ENCODE data around the gene TRIP13. TPM values are rescaled to one million over a fixed set of nuclear protein-coding genes. Genes with fewer than 3 reads are reported as not detected.
A peak's percentile ranks its signal among the peaks of the same experiment; 100 is the strongest.

The TRIP13 gene
- polyA plus RNA-seq, 3 donors = 0.24 to 1.2 TPM; not detected in 1

GRCh38 chr5:907366-907910 lies 14.8 kb downstream of the TRIP13 start:
- no peak for DNase-seq
- H3K4me1 Mint-ChIP-seq = no peaks in the 10 kb centered on the region
- intact Hi-C loops (cut with micrococcal nuclease) = loop anchor here (5.0 to 10.0 kb wide), 3 partner anchors 35 to 463 kb away; partner anchors contain the start of gene EXOC3 (in 1 of the 2)

GRCh38 chr5:908172-908571 lies 15.5 kb downstream of the TRIP13 start:
- Histone ChIP-seq H3K36me3 (replicated peaks in 1 of 2; ENCODE audit: control insufficient read depth in 1 of 2, insufficient read depth in 2 of 2, low read length in 2 of 2) (peaks cover 13 to 41% of the 10 kb centered on the region in 2 donors), H3K9ac (ENCODE audit: insufficient read depth, low read length, poor library complexity, severe bottlenecking) (no peak overlapping the region), H4K20me1 (ENCODE audit: insufficient read depth, low read length) (no peaks in the 10 kb centered on the region), H3K79me2 (ENCODE audit: insufficient read depth, low read length) (no peaks in the 10 kb centered on the region), H3K27ac (ENCODE audit: low read depth in 1 of 2, low read length in 2 of 2) (no peak overlapping the region), H2AFZ (ENCODE audit: insufficient read depth, low read depth, low read length, poor library complexity, severe bottlenecking) (no peak overlapping the region), H3K4me2 (replicated peaks; ENCODE audit: extremely low read depth, low read length, poor library complexity, severe bottlenecking) (no peak overlapping the region), H3K4me3 (replicated peaks in 1 of 3; ENCODE audit: low read depth in 2 of 3, low read length in 3 of 3) (no peak overlapping the region), H3K27me3 (ENCODE audit: control insufficient read depth in 2 of 2, insufficient read depth in 2 of 2, low read length in 2 of 2) (no peaks in the 10 kb centered on the region), H3K4me1 (ENCODE audit: control insufficient read depth in 1 of 2, insufficient read depth in 2 of 2, low read length in 2 of 2) (no peaks in the 10 kb centered on the region), H3K9me3 (replicated peaks in 1 of 2; ENCODE audit: control insufficient read depth in 1 of 2, insufficient read depth in 1 of 2, low read length in 2 of 2) (no peaks in the 10 kb centered on the region)
- H3K4me3 Mint-ChIP-seq = no peak overlapping the region
- no peaks in the 10 kb centered on the region for H3K9me3 Mint-ChIP-seq
- intact Hi-C loops (cut with micrococcal nuclease) = loop anchor here (5.0 to 10.0 kb wide), 3 partner anchors 36 to 463 kb away; partner anchors contain the start of gene EXOC3 (in 1 of the 2)
- H3K4me1 Mint-ChIP-seq = no peaks in the 10 kb centered on the region
- peaks cover 0 to 2% (median 0%) of the 10 kb centered on the region in 3 donors for H3K27me3 Mint-ChIP-seq (ENCODE audit: low read depth in 3 of 3)
- H3K36me3 Mint-ChIP-seq = peaks cover 38 to 74% of the 10 kb centered on the region in 2 donors
- TF ChIP-seq CTCF (IDR thresholded peaks at IDR 0.05) = no peak
- 98% methylated on average over 7 of the region's 16 CpGs for WGBS (ENCODE audit: insufficient coverage)
- H3K27ac Mint-ChIP-seq = peak overlapping the region in 2 of 7 donors; percentile 45 to 63
- DNase-seq = no peak

More at GRCh38 chr5:907366-907910, 14.8 kb downstream of the TRIP13 start:
- no peaks in the 10 kb centered on the region for H3K27me3 ChIP-seq (ENCODE audit: control insufficient read depth in 2 of 2, insufficient read depth in 2 of 2, low read length in 2 of 2)
- no peak overlapping the region for H3K9ac ChIP-seq (ENCODE audit: insufficient read depth, low read length, poor library complexity, severe bottlenecking)
- Mint-ChIP-seq H3K27ac (peak overlapping the region in 1 of 7 donors; percentile 1), H3K36me3 (peaks cover 35 to 70% of the 10 kb centered on the region in 2 donors), H3K9me3 (no peaks in the 10 kb centered on the region), H3K27me3 (ENCODE audit: low read depth in 3 of 3) (peaks cover 0 to 2% (median 0%) of the 10 kb centered on the region in 3 donors), H3K4me3 (no peak overlapping the region)
- no peak overlapping the region for H2AFZ ChIP-seq (ENCODE audit: insufficient read depth, low read depth, low read length, poor library complexity, severe bottlenecking)
- no peak overlapping the region for H3K4me2 ChIP-seq (replicated peaks; ENCODE audit: extremely low read depth, low read length, poor library complexity, severe bottlenecking)
- no peak overlapping the region for H3K4me3 ChIP-seq (replicated peaks in 1 of 3; ENCODE audit: low read depth in 2 of 3, low read length in 3 of 3)
- H3K79me2 ChIP-seq (ENCODE audit: insufficient read depth, low read length) = no peaks in the 10 kb centered on the region
- no peak for TF ChIP-seq CTCF (IDR thresholded peaks at IDR 0.05)
- WGBS (ENCODE audit: insufficient coverage) = 100% methylated on average over 6 of the region's 7 CpGs
- H4K20me1 ChIP-seq (ENCODE audit: insufficient read depth, low read length) = no peaks in the 10 kb centered on the region
- H3K9me3 ChIP-seq (replicated peaks in 1 of 2; ENCODE audit: control insufficient read depth in 1 of 2, insufficient read depth in 1 of 2, low read length in 2 of 2) = no peaks in the 10 kb centered on the region
- no peak overlapping the region for H3K27ac ChIP-seq (ENCODE audit: low read depth in 1 of 2, low read length in 2 of 2)
- H3K36me3 ChIP-seq (replicated peaks in 1 of 2; ENCODE audit: control insufficient read depth in 1 of 2, insufficient read depth in 2 of 2, low read length in 2 of 2) = peaks cover 13 to 41% of the 10 kb centered on the region in 2 donors
- no peaks in the 10 kb centered on the region for H3K4me1 ChIP-seq (ENCODE audit: control insufficient read depth in 1 of 2, insufficient read depth in 2 of 2, low read length in 2 of 2)
